Measurements from ENCODE around the gene AIMP2.
A peak's percentile ranks its signal among the peaks of the same experiment; 100 is the strongest.
"Not testable (repeated sequence)": the region's sequence is repeated elsewhere in the genome, so short reads cannot be mapped to it uniquely, and the experiment has no call there.

AIMP2 gene

DNA sequence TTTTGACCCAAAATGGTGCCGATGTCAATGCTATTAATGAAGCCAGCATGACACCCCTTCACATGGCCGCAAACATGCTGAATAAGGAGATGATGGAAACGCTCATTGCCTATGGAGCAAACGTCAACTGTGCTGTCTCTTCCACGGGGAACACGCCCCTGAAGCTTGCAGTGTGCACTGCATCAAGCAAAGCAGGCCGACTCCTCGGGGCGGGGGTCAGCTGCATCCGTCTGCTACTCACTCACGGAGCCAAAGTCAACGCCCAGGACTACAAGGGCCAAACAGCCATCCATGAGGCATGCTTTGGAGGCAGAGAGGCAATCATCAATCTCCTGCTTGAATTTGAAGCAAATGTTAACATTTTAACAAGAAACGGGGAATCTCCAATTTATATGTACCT, 26.6 kb downstream of the AIMP2 start:
- Histone ChIP-seq H3K4me3 (ENCODE audit: low read length, poor library complexity, severe bottlenecking) (no peak overlapping the region), H3K36me3 (ENCODE audit: insufficient read depth, low read length) (peaks cover 69% of the 10 kb centered on the region; the same call in 1 of the 2 replicates), H3K4me2 (ENCODE audit: low read depth, low read length, poor library complexity, severe bottlenecking) (no peak overlapping the region), H3K9me3 (ENCODE audit: insufficient read depth, low read depth, low read length) (no peaks in the 10 kb centered on the region), H3K79me2 (ENCODE audit: insufficient read depth, low read length) (no peaks in the 10 kb centered on the region; the same call in 1 of the 2 replicates), H3K27me3 (ENCODE audit: insufficient read depth, low read length, poor library complexity, severe bottlenecking) (no peaks in the 10 kb centered on the region), H3K9ac (ENCODE audit: low read depth, low read length, poor library complexity, severe bottlenecking) (no peak overlapping the region), H3F3A (ENCODE audit: low read depth) (no peaks in the 10 kb centered on the region), H2AFZ (ENCODE audit: low read length) (no peak overlapping the region), H3K4me1 (ENCODE audit: insufficient read depth, low read length, poor library complexity, severe bottlenecking) (peaks cover 3% of the 10 kb centered on the region), H3K9me2 (replicated peaks; ENCODE audit: low read depth, low read length) (no peaks in the 10 kb centered on the region), H4K20me1 (ENCODE audit: insufficient read depth, low read length, poor library complexity, severe bottlenecking) (no peaks in the 10 kb centered on the region)
- no peak for TF ChIP-seq EZH2phosphoT487 (IDR thresholded peaks at IDR 0.05; ENCODE audit: borderline replicate concordance)

DNA sequence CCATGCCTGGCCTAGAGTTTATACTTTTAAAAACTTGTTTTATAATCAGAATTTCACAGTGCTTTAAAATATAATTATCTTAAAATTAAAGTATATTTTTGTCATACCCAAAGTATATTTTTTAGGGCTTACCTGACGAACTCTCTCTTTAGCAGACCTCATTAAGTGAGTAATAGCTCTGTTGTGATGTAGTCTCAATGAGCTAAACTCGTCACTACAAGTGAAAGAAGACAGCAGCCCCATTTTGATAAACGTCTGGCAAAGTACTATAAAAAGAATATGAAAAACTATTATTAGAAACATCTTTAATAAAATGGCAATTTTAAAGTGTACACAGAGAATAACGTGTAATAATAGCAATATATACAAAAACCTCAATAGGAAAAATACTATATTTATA, 40.7 kb downstream of the AIMP2 start:
- Histone ChIP-seq H3K9me3 (ENCODE audit: insufficient read depth, low read depth, low read length) (no peaks in the 10 kb centered on the region), H3K9ac (ENCODE audit: low read depth, low read length, poor library complexity, severe bottlenecking) (no peak overlapping the region), H3K4me3 (ENCODE audit: low read length, poor library complexity, severe bottlenecking) (no peak overlapping the region), H4K20me1 (ENCODE audit: insufficient read depth, low read length, poor library complexity, severe bottlenecking) (peaks cover 14% of the 10 kb centered on the region), H3F3A (ENCODE audit: low read depth) (no peaks in the 10 kb centered on the region), H3K27me3 (ENCODE audit: insufficient read depth, low read length, poor library complexity, severe bottlenecking) (no peaks in the 10 kb centered on the region), H3K36me3 (ENCODE audit: insufficient read depth, low read length) (peaks cover 53% of the 10 kb centered on the region; the same call in 1 of the 2 replicates), H2AFZ (ENCODE audit: low read length) (no peak overlapping the region), H3K9me2 (replicated peaks; ENCODE audit: low read depth, low read length) (no peaks in the 10 kb centered on the region), H3K4me1 (ENCODE audit: insufficient read depth, low read length, poor library complexity, severe bottlenecking) (no peaks in the 10 kb centered on the region), H3K79me2 (ENCODE audit: insufficient read depth, low read length) (peaks cover 23% of the 10 kb centered on the region), H3K4me2 (ENCODE audit: low read depth, low read length, poor library complexity, severe bottlenecking) (no peak overlapping the region)
- TF ChIP-seq, protein P1, sequence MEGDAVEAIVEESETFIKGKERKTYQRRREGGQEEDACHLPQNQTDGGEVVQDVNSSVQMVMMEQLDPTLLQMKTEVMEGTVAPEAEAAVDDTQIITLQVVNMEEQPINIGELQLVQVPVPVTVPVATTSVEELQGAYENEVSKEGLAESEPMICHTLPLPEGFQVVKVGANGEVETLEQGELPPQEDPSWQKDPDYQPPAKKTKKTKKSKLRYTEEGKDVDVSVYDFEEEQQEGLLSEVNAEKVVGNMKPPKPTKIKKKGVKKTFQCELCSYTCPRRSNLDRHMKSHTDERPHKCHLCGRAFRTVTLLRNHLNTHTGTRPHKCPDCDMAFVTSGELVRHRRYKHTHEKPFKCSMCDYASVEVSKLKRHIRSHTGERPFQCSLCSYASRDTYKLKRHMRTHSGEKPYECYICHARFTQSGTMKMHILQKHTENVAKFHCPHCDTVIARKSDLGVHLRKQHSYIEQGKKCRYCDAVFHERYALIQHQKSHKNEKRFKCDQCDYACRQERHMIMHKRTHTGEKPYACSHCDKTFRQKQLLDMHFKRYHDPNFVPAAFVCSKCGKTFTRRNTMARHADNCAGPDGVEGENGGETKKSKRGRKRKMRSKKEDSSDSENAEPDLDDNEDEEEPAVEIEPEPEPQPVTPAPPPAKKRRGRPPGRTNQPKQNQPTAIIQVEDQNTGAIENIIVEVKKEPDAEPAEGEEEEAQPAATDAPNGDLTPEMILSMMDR (conservative IDR thresholded peaks at IDR 0.05; ENCODE audit: low read length): no peak
- TF ChIP-seq EZH2phosphoT487 (IDR thresholded peaks at IDR 0.05; ENCODE audit: borderline replicate concordance): no peak

DNA sequence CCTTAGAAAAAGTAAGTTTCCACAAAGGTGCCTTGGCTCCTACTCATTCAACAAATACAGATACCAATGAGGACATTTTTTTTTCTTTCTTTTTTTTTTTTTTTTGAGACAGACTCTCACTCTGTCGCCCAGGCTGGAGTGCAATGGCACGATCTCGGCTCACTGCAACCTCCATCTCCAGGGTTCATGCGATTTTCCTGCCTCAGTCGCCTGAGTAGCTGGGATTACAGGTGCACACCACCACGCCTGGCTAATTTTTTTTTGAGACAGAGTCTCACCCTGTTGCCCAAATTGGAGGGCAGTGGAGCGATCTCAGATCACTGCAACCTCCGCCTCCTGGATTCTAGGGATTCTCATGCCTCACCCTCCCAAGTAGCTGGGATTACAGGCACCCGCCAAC, 42.1 kb downstream of the AIMP2 start:
- not testable (repeated sequence) for H3K4me1 ChIP-seq (ENCODE audit: insufficient read depth, low read length, poor library complexity, severe bottlenecking)

DNA sequence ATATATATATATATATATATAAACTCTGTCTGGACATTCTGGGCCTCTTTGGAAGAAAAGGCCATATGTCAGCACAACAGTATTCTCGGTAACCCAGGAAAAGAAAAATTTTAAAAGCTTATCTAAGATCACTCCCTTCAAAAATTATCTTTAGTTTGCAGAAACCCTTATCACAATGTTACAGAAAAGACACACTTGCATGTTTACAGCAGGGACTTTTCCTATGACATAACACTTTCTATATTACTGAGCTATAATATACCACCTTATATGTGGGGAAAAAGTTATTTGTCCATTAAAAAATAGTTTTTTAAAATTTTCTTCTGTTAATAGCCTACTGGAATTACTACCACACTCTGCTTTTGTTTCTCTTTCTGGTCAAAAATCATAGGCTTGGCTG, 47.5 kb downstream of the AIMP2 start:
- peaks cover 63% of the 10 kb centered on the region for H3K79me2 ChIP-seq (ENCODE audit: insufficient read depth, low read length)
- H3F3A ChIP-seq (ENCODE audit: low read depth): no peaks in the 10 kb centered on the region
- no peak for TF ChIP-seq EZH2phosphoT487 (IDR thresholded peaks at IDR 0.05; ENCODE audit: borderline replicate concordance)
- TF ChIP-seq, protein P1 (conservative IDR thresholded peaks at IDR 0.05; ENCODE audit: low read length): no peak
- peaks cover 43% of the 10 kb centered on the region for H4K20me1 ChIP-seq (ENCODE audit: insufficient read depth, low read length, poor library complexity, severe bottlenecking)
- no peaks in the 10 kb centered on the region for H3K9me2 ChIP-seq (replicated peaks; ENCODE audit: low read depth, low read length)
- H3K9ac ChIP-seq (ENCODE audit: low read depth, low read length, poor library complexity, severe bottlenecking): peak overlapping the region; percentile 86
- peak overlapping the region; percentile 87 for H3K4me2 ChIP-seq (ENCODE audit: low read depth, low read length, poor library complexity, severe bottlenecking)
- no peak overlapping the region for H2AFZ ChIP-seq (ENCODE audit: low read length)
- H3K4me1 ChIP-seq (ENCODE audit: insufficient read depth, low read length, poor library complexity, severe bottlenecking): peaks cover 23% of the 10 kb centered on the region
- H3K9me3 ChIP-seq (ENCODE audit: insufficient read depth, low read depth, low read length): no peaks in the 10 kb centered on the region
- no peaks in the 10 kb centered on the region for H3K27me3 ChIP-seq (ENCODE audit: insufficient read depth, low read length, poor library complexity, severe bottlenecking)
- peak overlapping the region; percentile 88 for H3K4me3 ChIP-seq (ENCODE audit: low read length, poor library complexity, severe bottlenecking)
- H3K36me3 ChIP-seq (ENCODE audit: insufficient read depth, low read length): peaks cover 15% of the 10 kb centered on the region; the same call in 1 of the 2 replicates

More for the DNA sequence above, 42.1 kb downstream of the AIMP2 start:
- H2AFZ ChIP-seq (ENCODE audit: low read length); H3K27me3 ChIP-seq (ENCODE audit: insufficient read depth, low read length, poor library complexity, severe bottlenecking); H3K4me2 ChIP-seq (ENCODE audit: low read depth, low read length, poor library complexity, severe bottlenecking); H3F3A ChIP-seq (ENCODE audit: low read depth); H3K9ac ChIP-seq (ENCODE audit: low read depth, low read length, poor library complexity, severe bottlenecking); H3K4me3 ChIP-seq (ENCODE audit: low read length, poor library complexity, severe bottlenecking); H3K9me3 ChIP-seq (ENCODE audit: insufficient read depth, low read depth, low read length); H3K9me2 ChIP-seq (replicated peaks; ENCODE audit: low read depth, low read length): not testable (repeated sequence)
- Histone ChIP-seq H4K20me1 (ENCODE audit: insufficient read depth, low read length, poor library complexity, severe bottlenecking) (peaks cover 22% of the 10 kb centered on the region), H3K79me2 (ENCODE audit: insufficient read depth, low read length) (peaks cover 37% of the 10 kb centered on the region), H3K36me3 (ENCODE audit: insufficient read depth, low read length) (peaks cover 43% of the 10 kb centered on the region; the same call in 1 of the 2 replicates)

Data from Loucy (cell line).